NCI-H774 (cell line): ENCODE data around the gene TGFBR3.
A peak's percentile ranks its signal among the peaks of the same experiment; 100 is the strongest.

Experiments
- DNase-seq: peaks from one replicate; lab custom pipeline; 2025; lab: John Stamatoyannopoulos, UW

Gene TGFBR3

DNA sequence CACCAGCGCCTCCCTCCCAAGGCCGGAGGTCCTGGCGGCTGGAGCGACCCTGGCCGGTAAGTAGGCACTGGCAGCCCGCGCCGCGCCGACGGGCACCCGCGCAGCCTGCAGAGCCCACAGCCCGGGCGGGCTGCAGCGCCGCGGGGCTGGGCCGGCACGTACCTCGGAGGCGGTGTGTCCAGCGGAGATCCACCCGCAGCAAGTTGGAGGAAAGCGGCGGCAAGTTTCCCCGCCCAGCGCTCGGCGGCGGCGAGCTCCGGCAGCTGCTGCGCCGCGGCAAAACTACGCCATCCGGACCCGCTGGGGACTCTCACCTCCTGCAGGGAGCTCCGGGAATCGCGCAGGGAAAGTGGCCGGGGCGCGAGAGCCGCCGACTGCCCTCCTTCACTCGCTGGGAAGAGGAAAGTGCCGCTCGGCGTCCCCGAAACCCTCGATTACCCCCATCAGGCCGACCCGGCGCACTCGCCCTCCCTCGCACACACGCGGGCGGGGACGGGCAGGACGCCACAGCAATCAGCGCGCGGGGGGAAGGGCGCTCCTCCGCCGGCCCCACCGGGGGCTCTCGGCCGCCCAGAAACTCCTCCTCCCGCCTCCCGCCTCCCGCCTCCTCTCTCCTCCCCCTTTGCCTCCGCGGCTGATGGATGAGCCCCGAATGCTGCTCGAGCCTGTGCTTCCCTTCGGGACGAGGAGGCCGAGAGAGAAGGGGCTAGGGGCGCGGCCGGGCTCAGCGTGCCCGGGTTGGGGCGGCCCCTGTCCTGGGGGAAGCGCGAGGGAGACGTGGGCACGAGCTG is at the start of gene TGFBR3:
TSS of gene TGFBR3 (minus strand) at position 436 of the 791 bp plus-strand sequence. CDS start 24,620 bp downstream, outside the sequence.
- DNase-seq, result peak; percentile 85

DNA sequence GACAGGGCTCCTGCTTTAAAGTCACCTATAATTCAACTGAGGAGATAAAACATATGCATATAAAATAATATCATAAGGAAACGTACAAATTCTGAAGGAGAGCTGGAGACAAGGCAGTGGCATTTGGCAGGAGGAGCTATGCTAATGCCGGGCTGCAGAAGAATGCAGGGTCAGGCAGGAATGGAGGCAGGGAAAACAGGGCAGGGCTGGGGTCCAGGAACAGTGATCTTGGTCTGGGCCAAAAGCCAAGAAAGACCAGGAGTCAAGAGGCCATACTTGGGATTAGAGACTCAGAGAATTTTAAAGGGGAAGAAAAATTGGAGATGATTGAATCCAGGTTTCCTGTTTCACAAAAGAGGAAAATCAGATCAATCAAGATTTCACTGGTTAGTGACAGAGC is 43.3 kb upstream of the TGFBR3 start:
- no peak for DNase-seq

DNA sequence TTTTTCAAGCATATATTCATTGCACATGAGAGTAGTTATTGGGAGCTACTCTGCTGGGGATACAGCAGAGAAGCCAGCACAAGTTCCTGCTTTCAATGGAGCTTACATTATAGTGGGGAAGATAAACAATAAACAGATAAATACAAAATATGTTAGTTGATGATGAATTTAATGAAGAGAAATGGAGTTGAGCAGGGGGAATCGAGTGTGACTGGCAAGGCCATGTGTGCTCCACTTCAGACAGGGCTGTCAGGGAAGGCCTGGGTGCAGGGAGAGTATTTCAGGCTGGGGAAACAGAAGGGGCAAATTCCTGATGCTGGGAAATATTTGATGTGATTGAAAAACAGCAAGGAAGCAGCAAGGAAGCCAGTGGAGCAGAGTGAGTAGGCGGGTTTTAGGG is 42.1 kb upstream of the TGFBR3 start:
- no peak for DNase-seq

DNA sequence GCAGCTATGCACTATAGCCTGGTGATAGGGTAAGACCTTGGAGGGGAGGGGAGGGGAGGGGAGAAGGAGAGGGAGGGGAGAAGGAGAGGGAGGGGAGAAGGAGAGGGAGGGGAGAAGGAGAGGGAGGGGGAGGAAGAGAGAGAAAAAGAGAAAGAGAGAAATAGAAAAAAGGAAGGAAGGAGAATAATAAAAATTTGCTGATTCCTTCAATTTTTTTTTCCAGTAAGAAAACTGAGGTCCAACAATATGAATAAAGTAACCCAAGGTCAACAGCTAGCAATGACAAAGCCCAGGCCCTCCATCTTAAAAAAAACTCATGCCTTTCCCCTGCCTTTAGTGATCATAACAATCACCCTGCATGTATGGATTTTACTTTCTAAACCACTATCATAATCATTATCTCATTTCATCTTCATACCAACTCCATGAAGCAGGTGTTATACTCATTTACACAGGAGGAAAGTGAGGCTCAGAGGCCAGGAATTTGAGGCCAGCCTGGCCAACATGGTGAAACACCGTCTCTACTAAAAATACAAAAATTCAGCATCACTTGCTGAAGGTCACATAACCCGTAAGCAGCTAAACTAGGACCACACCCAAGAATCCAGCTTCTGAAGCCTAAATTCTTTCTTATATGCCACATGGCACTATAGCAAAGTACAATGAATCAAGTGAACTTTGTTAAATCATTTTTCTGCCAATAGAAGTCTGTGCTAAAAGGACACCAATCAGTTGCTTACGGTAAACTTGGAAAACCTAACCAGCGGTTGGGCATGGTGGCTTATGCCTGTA is 39.9 kb upstream of the TGFBR3 start:
- no peak for DNase-seq

DNA sequence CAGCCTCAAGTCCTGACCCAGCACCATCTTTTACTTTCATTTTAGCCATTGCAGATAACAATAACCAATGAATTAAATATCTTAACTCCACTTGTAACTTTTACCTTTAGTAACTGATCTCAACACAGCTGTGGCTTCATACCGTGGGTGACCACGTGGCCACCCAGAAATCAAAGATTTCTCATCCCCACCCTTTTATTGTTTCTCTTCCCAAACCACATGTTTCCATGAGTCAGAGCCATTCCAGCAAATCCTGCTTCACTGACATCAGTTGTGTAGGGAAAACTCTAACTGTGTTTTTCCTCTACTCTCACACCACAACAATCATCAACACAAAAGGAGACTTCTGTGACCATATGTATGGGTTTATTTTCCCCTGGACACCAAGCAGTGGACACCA is 38.2 kb upstream of the TGFBR3 start:
- DNase-seq, result no peak

DNA sequence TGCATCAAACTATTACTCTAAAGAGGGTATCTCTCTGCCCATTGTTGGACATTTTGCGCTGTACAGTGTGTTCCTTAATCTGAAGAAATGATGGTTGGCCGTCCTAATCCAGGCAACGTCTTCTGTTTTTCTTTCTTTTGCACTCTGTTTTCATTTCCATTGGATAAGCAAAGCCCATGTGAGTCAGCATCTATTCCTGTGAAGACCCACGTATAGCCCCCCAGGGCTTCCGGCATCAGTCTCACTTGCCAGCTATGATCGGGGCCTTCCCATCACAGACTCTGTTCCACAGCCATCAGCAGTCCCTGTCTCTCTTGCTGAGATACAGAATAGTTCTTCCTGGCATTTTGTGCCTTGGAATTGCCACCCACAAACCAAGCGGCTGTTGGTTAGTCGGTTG is 34.0 kb upstream of the TGFBR3 start:
- DNase-seq, result no peak

DNA sequence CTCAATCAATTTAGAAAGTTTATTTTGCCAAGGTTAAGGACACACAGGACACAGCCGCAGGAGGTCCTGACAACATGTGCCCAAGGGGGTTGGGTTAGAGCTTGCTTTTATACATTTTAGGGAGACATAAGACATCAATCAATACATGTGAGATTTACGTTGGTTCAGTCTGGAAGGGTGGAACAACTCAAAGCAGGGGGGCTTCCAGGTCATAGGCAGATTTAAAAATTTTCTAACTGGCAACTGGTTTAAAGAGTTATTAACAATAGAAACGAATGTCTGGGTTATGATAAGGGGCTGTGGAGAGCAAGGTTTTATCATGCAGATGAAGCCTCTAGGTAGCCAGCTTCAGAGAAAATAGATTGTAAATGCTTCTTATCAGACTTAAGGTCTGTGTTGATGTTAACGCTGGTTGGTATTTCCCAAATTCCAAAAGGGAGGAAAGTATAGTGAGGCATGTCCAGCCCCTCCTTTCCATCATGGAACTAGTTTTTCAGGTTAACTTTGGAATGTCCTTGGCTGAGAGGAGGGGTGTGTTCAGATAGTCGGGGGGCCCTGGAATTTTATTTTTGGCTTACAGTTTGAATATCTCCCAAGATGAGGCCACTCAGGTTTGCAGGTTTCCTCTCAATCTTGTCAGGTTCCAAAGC is 31.0 kb upstream of the TGFBR3 start:
- DNase-seq, result no peak

DNA sequence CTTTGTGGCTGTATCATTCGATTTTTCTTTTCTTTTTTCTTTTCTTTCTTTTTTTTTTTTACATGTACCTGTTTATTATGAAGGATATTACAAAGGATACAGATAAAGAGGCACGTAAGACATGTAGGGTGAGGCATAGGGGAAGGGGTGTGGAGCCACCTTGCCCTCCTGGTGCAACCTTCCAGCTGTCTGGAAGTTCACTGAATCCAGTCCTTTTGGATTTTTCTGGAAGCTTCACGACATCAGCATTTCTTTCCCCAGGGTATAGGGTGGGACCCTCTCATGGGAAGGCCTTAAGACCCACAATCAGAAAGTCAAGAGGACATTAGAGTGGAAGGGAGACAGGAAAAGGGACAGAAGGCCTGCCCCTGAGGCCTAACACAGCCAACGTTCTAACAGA is 30.1 kb upstream of the TGFBR3 start:
- no peak for DNase-seq

DNA sequence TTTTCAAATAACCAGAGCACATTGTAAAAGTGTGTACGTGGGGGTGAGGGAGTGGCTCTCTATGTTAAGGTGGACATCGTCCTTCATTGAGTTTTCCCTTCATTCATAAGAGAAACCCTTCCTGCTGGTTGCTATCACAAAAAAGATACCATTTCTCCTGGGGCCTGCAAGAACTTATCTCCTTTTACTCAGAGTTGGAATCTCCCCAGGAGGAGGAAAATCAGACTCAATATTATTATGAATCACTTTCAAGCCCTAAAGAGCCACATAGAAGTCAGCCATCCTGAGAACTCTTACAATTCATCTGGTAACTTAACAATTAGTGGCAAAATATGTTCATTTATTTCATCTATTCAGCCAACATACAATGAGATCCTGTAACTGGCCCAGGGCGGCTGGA is 27.1 kb upstream of the TGFBR3 start:
- DNase-seq, result no peak

DNA sequence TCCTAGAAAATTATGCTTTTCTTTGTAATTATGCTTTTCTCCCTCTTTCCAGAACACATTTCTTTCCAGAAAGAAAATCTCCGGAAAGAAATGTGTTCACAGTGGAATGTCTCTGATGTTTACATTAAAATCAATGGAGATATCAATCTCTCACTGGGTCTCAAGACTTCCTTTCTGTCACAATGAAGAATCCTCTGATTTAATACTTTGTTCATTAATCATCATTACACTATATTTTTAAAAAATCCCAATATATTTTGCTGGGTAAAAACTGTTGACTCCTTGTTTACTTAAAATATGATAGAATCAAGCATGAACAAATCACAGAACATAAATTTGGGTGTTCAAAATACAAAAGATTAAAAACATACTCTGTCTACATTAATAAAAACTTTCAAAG is 26.3 kb upstream of the TGFBR3 start:
- no peak for DNase-seq

DNA sequence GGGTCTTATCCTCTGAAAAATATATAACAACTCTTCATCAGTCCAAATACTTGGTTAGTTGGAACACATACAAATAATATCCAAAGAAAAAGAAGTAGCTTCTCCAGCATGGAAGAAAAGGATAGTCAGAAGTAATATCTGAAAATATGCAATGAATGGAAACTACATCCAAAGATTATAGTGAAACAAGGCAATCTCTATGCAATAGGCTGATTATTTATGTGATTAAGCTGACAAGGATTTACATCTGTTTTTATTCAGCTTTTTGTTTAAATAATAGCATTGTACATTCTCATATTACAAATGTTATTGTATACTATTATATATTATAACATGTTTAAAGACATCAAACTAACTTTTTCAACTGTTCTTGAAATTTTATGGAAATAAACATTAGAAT is 15.3 kb upstream of the TGFBR3 start:
- DNase-seq, result no peak

DNA sequence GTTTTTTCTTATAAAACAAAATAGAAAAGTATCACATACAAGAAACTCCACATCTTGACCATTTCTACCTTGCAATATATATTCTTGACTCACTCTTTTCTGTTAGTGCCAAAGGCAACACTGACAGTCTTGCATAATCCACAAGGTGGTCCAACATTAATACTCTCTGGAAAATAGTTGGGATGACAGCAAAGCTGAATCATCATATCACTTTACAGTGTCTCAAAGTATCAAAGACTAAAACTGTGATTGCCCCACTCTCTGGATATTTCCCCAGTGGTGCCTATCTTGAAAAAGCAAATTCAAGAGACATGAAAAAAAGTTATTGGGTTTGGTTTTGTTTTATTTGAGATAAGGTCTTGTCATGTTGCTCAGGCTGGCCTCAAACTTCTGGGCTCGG is 14.6 kb upstream of the TGFBR3 start:
- no peak for DNase-seq

DNA sequence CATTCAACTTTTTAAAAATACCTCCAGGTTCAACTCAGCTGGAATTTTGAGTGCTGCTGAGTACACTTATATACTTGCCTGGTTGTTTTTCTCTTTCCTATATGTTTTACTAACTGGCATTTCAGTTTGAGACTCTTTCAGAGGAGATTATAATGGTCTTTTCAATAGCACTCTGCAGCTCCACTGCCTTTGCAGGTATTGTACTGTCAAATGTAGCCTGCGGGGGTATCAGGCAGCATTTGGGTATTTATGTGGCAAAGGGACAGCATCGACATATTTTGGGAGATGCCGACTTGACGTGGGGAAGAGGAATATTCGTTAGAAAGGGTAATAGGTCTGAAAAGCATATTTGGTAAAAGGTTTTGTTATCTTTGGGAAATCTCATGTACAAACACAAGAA is 11.1 kb upstream of the TGFBR3 start:
- DNase-seq, result no peak

DNA sequence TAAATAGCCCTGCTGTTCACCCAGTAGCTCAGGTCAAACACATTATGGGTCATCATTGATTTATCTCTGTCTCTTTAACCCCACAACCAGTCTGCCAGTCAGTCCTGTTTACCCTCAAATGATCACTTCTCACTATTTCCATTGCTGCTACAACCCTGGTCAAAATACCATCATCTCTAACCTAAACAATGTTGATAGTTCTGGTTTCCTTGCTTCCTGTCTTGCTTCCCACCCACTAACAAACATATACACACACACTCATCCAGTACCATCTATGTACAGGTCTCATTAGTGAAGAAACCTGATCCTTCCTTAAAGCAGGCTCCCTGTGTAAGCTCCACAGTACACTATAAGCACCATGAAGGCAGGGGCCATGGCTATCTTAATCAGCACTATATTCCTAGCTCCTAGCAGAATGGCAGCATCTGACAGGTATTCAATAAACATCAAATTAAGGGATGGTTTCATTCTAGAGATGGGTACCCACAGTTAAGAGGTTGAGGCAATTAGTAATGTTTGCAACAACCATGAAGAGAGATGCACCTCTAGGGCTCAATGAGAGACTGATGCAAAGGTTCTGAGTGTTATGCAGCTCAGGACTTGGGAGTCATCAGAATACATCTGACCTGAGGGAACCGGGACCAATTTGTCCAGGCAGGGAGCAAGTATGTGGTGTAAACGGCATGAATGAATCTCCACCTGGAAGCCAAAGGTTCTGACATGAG is 10.0 kb upstream of the TGFBR3 start:
- DNase-seq, result no peak

DNA sequence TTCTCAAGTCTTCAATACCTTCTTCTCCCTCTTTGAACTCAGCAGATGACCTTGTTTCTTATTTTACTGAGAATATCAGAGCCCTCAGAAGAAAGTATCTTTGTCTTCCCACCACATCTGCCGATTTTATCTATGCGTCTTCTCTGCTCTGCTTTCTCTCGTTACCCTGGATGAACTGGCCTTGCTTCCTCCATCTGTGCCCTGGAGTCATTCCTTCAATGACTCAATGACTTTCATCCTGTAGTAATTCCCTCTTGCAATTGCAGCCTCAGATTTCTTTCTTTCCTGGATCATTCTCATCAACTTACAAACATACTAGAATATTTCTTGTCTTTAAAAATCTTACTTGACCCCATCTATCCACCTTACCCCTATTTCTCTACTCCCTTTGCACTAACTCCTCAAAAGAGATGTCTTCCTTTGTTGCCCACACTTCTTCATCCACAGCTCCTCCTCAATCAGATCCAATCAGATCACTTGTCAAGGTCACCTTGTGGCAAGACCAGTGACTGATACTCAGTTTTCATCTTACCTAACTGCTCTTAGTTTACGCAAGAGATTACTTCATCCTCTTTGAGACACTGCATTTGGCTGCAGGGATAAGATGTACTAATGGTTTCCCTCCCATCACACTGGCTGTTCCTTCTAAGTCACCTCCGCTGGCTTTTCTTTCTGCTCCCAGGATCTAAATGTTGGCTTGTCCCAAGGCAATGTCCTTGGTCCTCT is 8.2 kb upstream of the TGFBR3 start:
- DNase-seq, result no peak

DNA sequence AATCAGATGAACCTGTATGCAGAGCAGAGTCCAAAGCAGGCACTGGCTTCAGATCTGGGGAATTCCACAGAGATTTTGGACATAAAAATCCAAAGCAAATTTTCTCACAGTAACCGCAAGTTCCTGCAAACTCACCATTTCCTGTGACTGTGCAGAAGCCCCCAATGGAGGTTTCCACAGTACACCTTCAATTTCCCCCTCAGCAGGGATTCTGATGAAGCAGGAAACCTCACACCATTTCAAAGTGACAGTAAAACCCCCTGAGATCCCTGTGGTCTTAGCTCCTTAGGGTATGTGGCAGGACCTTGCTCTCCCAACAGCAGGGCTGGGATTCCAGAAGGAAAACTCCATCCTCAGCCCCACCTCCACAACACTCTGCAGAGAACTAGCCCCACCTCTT is 6.0 kb upstream of the TGFBR3 start:
- DNase-seq, result no peak

DNA sequence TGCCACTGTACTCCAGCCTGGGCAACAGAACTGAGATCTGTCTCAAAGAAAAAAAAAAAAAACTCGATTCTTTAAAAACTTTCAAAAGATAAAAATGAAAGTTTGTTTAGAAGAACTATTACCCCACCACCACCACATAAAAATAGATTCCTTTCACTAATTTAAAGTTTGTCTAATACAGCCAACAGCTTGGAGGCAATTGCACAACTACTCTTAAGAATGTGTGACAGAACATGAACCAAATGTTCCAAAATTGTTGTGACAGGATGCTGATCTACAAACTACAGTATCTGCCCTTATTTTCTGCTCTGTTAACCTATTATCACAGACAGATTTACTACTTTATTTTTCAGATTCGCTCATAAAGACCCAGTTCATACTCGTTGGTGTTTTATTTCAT is 5.5 kb upstream of the TGFBR3 start:
- no peak for DNase-seq

DNA sequence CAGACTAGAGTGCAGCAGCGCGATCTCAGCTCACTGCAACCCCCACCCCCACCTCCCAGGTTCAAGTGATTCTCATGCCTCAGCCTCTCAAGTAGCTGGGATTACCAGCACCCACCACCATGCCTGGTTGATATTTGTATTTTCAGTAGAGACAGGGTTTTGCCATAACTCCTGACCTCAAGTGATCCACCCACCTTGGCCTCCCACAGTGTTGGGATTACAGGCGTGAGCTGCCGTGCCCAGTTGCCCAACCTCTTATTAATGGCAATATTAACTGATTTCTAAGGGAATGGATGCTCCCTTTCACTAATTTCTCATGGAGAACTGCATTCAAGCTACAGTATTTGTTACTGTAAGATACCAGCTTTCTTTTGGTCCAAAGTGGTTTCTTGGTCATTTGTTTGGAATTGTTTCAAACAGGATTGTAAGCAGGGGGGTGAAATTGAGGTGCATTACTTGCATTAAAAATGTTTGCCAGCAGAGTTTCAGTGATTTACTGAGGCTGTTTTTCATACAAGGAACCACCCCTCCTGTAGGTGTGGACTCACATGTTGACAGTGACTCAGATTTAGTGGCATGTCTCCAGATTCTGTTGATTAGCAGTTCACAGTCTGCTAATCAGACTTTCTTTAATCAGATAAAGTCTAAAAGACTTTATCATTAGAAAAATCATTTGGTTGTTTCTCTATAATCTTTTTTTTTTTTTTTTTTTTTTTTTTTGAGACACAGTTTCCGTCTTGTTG is 3.9 kb upstream of the TGFBR3 start:
- no peak for DNase-seq

DNA sequence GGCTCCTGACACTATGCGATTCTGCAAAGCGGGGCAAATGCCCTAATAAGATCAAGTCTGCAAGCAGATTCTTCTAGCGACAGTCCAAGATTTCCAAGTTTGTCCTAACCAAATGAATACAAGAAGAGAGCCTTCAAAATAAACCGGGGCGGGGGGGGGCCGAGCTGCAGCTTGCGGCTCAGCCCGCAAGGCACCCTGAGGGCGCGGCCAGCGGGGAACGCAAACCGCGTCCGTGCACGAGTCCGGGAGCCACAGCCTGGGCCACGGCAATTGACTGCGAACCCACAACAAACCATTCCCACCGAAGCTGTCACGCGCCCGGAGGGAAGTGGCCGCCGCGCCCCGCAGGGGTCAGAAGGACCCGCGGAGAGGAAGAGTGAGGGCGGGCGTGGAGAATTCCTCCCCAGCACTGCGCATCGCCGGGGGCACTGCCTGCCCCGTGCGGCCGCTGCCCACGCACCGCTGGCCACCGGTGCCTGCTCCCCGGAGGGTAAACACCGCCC is 687 bp downstream of the TGFBR3 start:
- no peak for DNase-seq

DNA sequence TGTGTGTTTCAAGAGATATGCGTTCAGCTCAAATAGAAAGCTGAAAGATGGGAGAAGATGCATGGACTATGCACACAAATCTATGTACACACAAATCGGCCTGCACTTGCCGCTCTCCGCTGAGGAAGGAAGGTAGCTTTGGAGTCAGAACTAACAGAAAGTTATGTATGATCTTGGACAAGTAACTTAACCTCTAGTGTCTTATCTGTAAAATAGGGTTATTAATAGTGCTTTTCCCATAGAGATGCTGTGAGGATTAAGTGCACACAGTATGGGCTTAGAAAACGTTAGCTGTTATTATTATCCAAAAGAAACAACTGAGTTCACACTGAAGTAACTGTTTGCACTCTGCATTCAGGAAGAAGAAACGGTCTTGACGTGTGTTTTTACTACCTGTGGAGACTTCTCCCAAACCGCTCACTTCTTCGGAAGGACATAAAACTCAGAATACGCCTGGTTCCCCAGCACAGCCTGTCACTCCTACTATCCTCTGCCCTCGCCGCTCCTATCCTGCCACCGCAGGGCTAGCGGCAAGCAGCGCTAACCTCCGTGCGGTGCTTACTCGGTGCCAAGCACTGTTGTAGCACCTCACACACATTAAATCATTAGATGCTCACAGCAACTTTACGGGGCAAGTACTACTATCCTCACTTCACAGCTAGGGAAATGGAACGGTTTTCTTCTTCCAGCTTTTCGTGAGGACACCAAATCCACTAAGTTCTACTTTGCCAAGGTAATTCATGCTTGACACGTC is 1.3 kb downstream of the TGFBR3 start:
- no peak for DNase-seq
